OCI-LY7 (cell line): ENCODE results near the gene IRF3. TPM values are rescaled to one million over a fixed set of nuclear protein-coding genes. Genes with fewer than 3 reads are reported as not detected.
"Not testable (repeated sequence)": the region's sequence is repeated elsewhere in the genome, so short reads cannot be mapped to it uniquely, and the experiment has no call there.

Experiments
- BruUV-seq: library from RNA; stranded (reverse); fragments of 400-500 nt; replicated peaks from 2 replicates; lab custom pipeline; 2021; lab: Mats Ljungman, UMichigan
- CTCF ChIA-PET: fragments of 300-600 bp; sonication (Branson Sonifier 250); formaldehyde crosslinking; loops from one replicate; lab custom pipeline; 2022; ENCODE audit warnings: antibody characterized with exemption; ENCODE audit not compliant: unreplicated experiment; lab: Charles Lee
- POLR2A ChIA-PET: fragments of 300-600 bp; sonication (Branson Sonifier 250); formaldehyde crosslinking; loops from one replicate; lab custom pipeline; 2022; ENCODE audit warnings: antibody characterized with exemption; lab: Charles Lee
- DNase-seq: peaks from one replicate; pipeline ENCODE4 v3.0.0-alpha.2; 2015; ENCODE audit warnings: low spot score
- H2AFZ ChIP-seq: fragments of 200-600 bp; sonication (generic), shearing (Covaris generic); 2 replicates; pipeline ENCODE4 v1.6.1; 2014; ENCODE audit warnings: mild to moderate bottlenecking, antibody characterized with exemption, low read length, moderate library complexity
- H3K27ac ChIP-seq: fragments of 200-600 bp; sonication (generic); 2 replicates; pipeline ENCODE4 v1.5.1; 2014; ENCODE audit warnings: mixed run types, low read depth, mild to moderate bottlenecking, moderate library complexity, low read length, inconsistent platforms; ENCODE audit not compliant: poor library complexity, severe bottlenecking
- H3K36me3 ChIP-seq: fragments of 200-600 bp; sonication (generic); 2 replicates; pipeline ENCODE4 v1.6.1; 2014; ENCODE audit warnings: mild to moderate bottlenecking, antibody characterized with exemption, low read length, moderate library complexity, mixed read lengths; ENCODE audit not compliant: insufficient read depth
- H3K4me1 ChIP-seq: fragments of 200-600 bp; sonication (generic); 2 replicates; pipeline ENCODE4 v1.5.1; 2014; ENCODE audit warnings: mild to moderate bottlenecking, low read length; ENCODE audit not compliant: insufficient read depth, poor library complexity, severe bottlenecking
- H3K4me2 ChIP-seq: fragments of 200-600 bp; sonication (generic); 2 replicates; pipeline ENCODE4 v1.6.1; 2014; ENCODE audit warnings: mild to moderate bottlenecking, low read length
- H3K4me3 ChIP-seq: fragments of 200-600 bp; sonication (generic); 2 replicates; pipeline ENCODE4 v1.5.1; 2014; ENCODE audit warnings: mild to moderate bottlenecking, low read depth, low read length; ENCODE audit not compliant: poor library complexity, severe bottlenecking
- H3K79me2 ChIP-seq: fragments of 200-600 bp; sonication (generic); 2 replicates; pipeline ENCODE4 v1.6.1; 2016; ENCODE audit warnings: low read depth, mild to moderate bottlenecking, low read length, moderate library complexity, mixed read lengths; ENCODE audit not compliant: insufficient read depth
- H3K9me2 ChIP-seq: fragments of 200-600 bp; sonication (generic); 2 replicates; pipeline ENCODE4 v1.6.1; 2016; ENCODE audit warnings: mild to moderate bottlenecking, low read length, mixed read lengths; ENCODE audit not compliant: insufficient read depth
- H3K9me3 ChIP-seq: fragments of 200-600 bp; sonication (generic); 2 replicates; pipeline ENCODE4 v1.6.1; 2014; ENCODE audit warnings: mild to moderate bottlenecking, mixed run types, low read length, mixed read lengths
- H4K20me1 ChIP-seq: fragments of 200-600 bp; sonication (generic); 2 replicates; pipeline ENCODE4 v1.6.1; 2014; ENCODE audit warnings: mild to moderate bottlenecking, antibody characterized with exemption, low read length, moderate library complexity, mixed read lengths; ENCODE audit not compliant: insufficient read depth
- CTCF ChIP-seq: fragments of 200-600 bp; sonication (generic); conservative IDR thresholded peaks from 2 replicates; pipeline ENCODE4 v1.5.1; 2014; ENCODE audit warnings: mild to moderate bottlenecking, antibody characterized with exemption, low read length, moderate library complexity, mixed read lengths
- EZH2phosphoT487 ChIP-seq: fragments of 200-600 bp; sonication (generic); IDR thresholded peaks from 2 replicates; pipeline ENCODE4 v1.6.1; 2018; ENCODE audit warnings: low read depth, borderline replicate concordance, mild to moderate bottlenecking, mixed run types, antibody characterized with exemption, low read length, moderate library complexity, mixed read lengths
- intact Hi-C: fragments of 100-400 bp; cut with micrococcal nuclease; formaldehyde crosslinking; loops from one replicate; pipeline ENCODE4 v1.10.0; 2022; ENCODE audit not compliant: unreplicated experiment
- total RNA-seq, 2 experiments: library from RNA; depleted of rRNA in 1 of 2; stranded (reverse); fragments of >200 nt in 1 of 2; shearing (Covaris generic) in 1 of 2; gene quantifications; 2 replicates each; pipeline ENCODE4 v1.2.3, GENCODE V29; 2014 to 2022

Gene IRF3
- total RNA-seq, 2 experiments from 2014 or later = 96.6 to 116 TPM

- no TSS peak for BruUV-seq
- Histone ChIP-seq H4K20me1 (no peaks in the 10 kb centered on the region), H3K79me2 (no peaks in the 10 kb centered on the region), H3K9me3 (no peaks in the 10 kb centered on the region), H3K9me2 (no peaks in the 10 kb centered on the region), H3K36me3 (peaks cover 40% of the 10 kb centered on the region), H3K4me1 (no peaks in the 10 kb centered on the region), H3K27ac (no peak overlapping the region), H3K4me3 (no peak overlapping the region), H2AFZ (no peak overlapping the region), H3K4me2 (no peak overlapping the region)
- ChIA-PET CTCF (no interaction called here), POLR2A (no interaction called here)
- TF ChIP-seq CTCF = no peak
- TF ChIP-seq EZH2phosphoT487 = no peak
- intact Hi-C loops = no loop called here
- no peak for DNase-seq
Observed at GRCh38 chr19:49629659-49630058, 36.0 kb downstream of the IRF3 start.

GRCh38 chr19:49626226-49626625 lies 39.4 kb downstream of the IRF3 start:
- H3K4me3 ChIP-seq = no peak overlapping the region
- H3K4me2 ChIP-seq = no peak overlapping the region
- no peak for DNase-seq
- H3K9me3 ChIP-seq = no peaks in the 10 kb centered on the region
- peaks cover 63% of the 10 kb centered on the region for H3K36me3 ChIP-seq
- no peak overlapping the region for H3K27ac ChIP-seq
- no peaks in the 10 kb centered on the region for H3K9me2 ChIP-seq
- intact Hi-C loops = no loop called here
- H2AFZ ChIP-seq = no peak overlapping the region
- H3K79me2 ChIP-seq = no peaks in the 10 kb centered on the region
- TF ChIP-seq EZH2phosphoT487 (no peak), CTCF (no peak)
- H4K20me1 ChIP-seq = no peaks in the 10 kb centered on the region
- no peaks in the 10 kb centered on the region for H3K4me1 ChIP-seq
- BruUV-seq = no TSS peak
- CTCF ChIA-PET = no interaction called here
- POLR2A ChIA-PET = no interaction called here

- H3K9me2 ChIP-seq = no peaks in the 10 kb centered on the region
- TF ChIP-seq CTCF = no peak
- no peak for TF ChIP-seq EZH2phosphoT487
- TSS peak; percentile 30 for BruUV-seq
- no peak overlapping the region for H3K27ac ChIP-seq
- no peaks in the 10 kb centered on the region for H3K4me1 ChIP-seq
- no peaks in the 10 kb centered on the region for H3K9me3 ChIP-seq
- H3K79me2 ChIP-seq = no peaks in the 10 kb centered on the region
- H2AFZ ChIP-seq = no peak overlapping the region
- H3K4me2 ChIP-seq = no peak overlapping the region
- no peaks in the 10 kb centered on the region for H4K20me1 ChIP-seq
- ChIA-PET CTCF (no interaction called here), POLR2A (interaction anchor here (0.6 kb wide), 1 partner anchor 142 kb away, joined by 3 read pairs; the partner anchor contains the start of gene AP2A1)
- H3K4me3 ChIP-seq = no peak overlapping the region
- no peak for DNase-seq
- peaks cover 68% of the 10 kb centered on the region for H3K36me3 ChIP-seq
- intact Hi-C loops = no loop called here
Observed at GRCh38 chr19:49624967-49625910, 40.4 kb downstream of the IRF3 start.

GRCh38 chr19:49617860-49618259 lies 47.8 kb downstream of the IRF3 start:
- BruUV-seq, H3K9me2 ChIP-seq, intact Hi-C loops, H3K4me1 ChIP-seq, H2AFZ ChIP-seq, H3K79me2 ChIP-seq, H4K20me1 ChIP-seq, CTCF ChIA-PET, H3K27ac ChIP-seq, H3K4me3 ChIP-seq, H3K9me3 ChIP-seq, DNase-seq, H3K4me2 ChIP-seq: not testable (repeated sequence)
- POLR2A ChIA-PET = interaction anchor here (2.0 kb wide), 1 partner anchor 22 kb away, joined by 4 read pairs; the partner anchor contains the start of gene RRAS
- H3K36me3 ChIP-seq = peaks cover 83% of the 10 kb centered on the region
